ENCODE data around the gene BHLHE23.
A peak's percentile ranks its signal among the peaks of the same experiment; 100 is the strongest.

BHLHE23 gene

DNA sequence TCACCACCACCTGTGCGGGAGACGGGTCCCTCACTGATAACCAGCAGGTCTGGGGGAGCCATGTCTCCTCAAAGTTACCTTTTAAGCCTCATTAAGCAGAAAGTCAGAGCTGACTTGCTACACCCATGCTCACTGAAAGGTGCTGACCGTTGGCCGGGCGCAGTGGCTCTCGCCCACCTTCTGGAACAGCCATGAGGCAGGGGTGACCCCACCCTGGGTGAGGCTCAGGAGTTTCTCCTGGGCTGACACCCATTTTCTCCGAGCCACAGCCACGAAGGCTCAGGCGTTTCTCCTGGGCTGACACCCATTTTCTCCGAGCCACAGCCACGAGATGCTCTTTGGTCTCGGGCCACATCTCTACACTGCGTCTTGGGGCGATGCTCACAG lies 10.2 kb downstream of the BHLHE23 start:
- DNase-seq: no peak
- Histone ChIP-seq H3K27me3 (ENCODE audit: insufficient read depth, low read depth, severe bottlenecking) (no peaks in the 10 kb centered on the region), H3K36me3 (peaks cover 11% of the 10 kb centered on the region), H3K27ac (peak overlapping the region; percentile 91), H3K4me3 (ENCODE audit: low read depth, low read length) (no peak overlapping the region), H3K9me3 (ENCODE audit: severe bottlenecking) (peaks cover 3% of the 10 kb centered on the region)
- no peak for TF ChIP-seq CTCF (IDR thresholded peaks at IDR 0.05; ENCODE audit: low read depth, low read length)

DNA sequence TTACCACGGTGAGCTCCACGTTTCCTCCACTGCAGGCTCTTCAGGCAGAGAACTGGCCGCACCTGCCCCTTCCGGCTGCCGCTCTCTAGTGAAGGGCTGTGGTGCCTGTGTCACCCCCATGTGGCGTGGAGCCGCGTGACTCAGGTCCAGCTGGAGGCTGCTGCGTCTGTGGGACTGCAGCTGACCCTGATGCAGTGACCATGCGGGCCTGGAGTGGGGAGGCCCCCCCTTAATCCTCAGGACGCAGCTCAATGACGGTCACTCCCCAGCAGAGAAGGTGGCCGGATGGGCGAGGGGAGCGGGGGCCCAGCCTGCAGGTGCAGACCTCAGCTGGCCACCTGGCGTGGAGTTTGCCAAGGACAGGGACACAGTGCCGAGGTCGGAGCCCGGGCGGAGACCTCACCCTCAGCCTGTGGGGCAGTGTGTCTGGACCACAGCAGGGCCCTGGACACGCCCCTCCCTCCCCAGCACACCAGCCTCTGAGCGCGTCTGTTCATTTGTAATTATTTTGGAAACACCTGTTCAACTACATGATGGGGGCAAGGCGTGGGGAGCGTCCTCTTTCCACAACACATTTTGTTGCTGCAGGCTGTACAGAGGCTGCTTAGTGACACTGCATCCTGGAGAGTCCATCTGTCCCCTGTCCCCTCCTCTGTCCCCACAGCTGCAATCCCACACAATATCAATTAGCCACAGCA lies 10.7 kb downstream of the BHLHE23 start:
- H3K27me3 ChIP-seq (ENCODE audit: insufficient read depth, low read depth, severe bottlenecking): no peaks in the 10 kb centered on the region

DNA sequence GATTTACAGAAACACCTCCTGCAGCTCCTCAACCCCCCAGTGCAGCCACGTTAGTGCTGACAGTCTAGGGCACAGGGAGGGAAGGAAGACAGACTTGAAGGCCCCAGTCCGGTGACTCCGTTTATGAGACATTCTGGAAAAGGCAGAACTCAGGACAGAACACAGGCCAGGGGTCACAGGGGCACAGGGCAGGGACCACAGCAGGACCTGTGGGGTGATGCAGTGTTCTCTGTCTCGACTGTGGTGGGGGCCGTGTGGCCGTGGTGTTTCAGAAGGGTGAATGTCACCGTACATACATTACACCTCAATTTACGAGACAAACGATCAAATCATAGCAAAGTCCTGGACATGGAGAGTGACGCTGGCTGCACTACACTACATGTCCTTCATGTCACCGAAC lies 11.3 kb downstream of the BHLHE23 start:
- Histone ChIP-seq H3K36me3 (peaks cover 11% of the 10 kb centered on the region), H3K27me3 (ENCODE audit: insufficient read depth, low read depth, severe bottlenecking) (no peaks in the 10 kb centered on the region), H3K4me3 (ENCODE audit: low read depth, low read length) (no peak overlapping the region), H3K27ac (peak overlapping the region; percentile 91), H3K9me3 (ENCODE audit: severe bottlenecking) (peaks cover 3% of the 10 kb centered on the region)
- no peak for TF ChIP-seq CTCF (IDR thresholded peaks at IDR 0.05; ENCODE audit: low read depth, low read length)
- no peak for DNase-seq

More for the DNA sequence above, 10.7 kb downstream of the BHLHE23 start:
- no peak overlapping the region for H3K4me3 ChIP-seq (ENCODE audit: low read depth, low read length)
- peak overlapping the region; percentile 91 for H3K27ac ChIP-seq
- DNase-seq: peak; percentile 80
- peaks cover 11% of the 10 kb centered on the region for H3K36me3 ChIP-seq
- H3K9me3 ChIP-seq (ENCODE audit: severe bottlenecking): peaks cover 3% of the 10 kb centered on the region
- TF ChIP-seq CTCF (IDR thresholded peaks at IDR 0.05; ENCODE audit: low read depth, low read length): peak; percentile 27; the same call in 1 of the 2 replicates

DNA sequence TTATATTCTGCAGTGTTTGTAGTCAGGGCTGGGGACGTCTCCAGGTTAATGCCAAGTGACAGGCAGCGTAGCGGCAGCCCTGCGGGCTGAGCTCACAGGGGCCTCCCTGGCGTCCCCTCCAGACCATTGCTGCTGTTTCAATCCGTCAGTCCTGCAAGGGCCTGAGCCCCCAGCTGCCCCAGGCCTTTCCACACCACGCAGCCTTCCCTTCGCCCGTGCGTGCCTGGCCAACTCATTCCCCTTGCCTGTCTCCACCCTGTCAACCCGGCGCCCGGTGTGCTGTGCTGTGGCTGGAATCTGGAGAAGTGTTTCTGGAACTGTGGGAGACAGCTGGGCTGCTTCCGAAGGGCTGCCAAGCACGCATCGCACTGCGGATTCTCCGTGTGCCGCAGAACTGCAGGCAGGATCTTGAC lies 11.9 kb downstream of the BHLHE23 start:
- Histone ChIP-seq H3K36me3 (peaks cover 7% of the 10 kb centered on the region; the same call in 1 of the 2 replicates), H3K4me3 (ENCODE audit: low read depth, low read length) (no peak overlapping the region), H3K9me3 (ENCODE audit: severe bottlenecking) (peaks cover 3% of the 10 kb centered on the region), H3K27me3 (ENCODE audit: insufficient read depth, low read depth, severe bottlenecking) (no peaks in the 10 kb centered on the region), H3K27ac (peak overlapping the region; percentile 91)
- no peak for TF ChIP-seq CTCF (IDR thresholded peaks at IDR 0.05; ENCODE audit: low read depth, low read length)
- peak; percentile 43 for DNase-seq

DNA sequence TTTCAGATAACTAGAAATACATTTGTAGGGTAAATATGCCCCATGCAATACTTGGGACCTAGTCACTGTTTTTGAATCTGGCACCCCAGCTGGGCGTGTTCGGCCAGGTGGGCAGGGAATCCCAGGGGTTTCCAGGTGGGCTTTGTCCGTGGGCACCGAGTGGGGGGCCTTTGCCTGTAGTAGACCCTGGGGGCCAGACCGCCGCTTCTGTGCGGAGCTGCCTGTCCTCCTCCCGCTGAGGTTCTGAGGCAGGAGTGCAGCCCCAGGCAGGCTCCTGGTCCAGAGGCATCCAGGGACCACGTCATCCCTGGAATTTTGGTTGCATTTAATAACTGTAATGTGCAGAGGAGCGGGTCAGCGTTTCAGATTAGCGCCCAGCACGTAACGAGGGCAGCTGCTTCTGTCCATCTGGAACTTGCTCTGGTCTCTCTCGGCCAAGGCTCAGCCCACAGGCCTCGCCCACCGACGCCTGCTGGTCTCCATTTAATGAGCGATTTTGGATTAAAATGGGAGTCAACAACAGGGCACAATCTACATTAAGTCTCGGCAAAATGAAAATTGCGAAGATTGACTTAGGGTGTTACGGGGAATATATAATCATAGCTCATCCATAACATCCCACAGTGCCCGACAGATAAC lies 12.8 kb downstream of the BHLHE23 start:
- DNase-seq: peak; percentile 92

More for the DNA sequence above, 12.8 kb downstream of the BHLHE23 start:
- peak overlapping the region; percentile 91 for H3K27ac ChIP-seq
- no peaks in the 10 kb centered on the region for H3K27me3 ChIP-seq (ENCODE audit: insufficient read depth, low read depth, severe bottlenecking)
- H3K4me3 ChIP-seq (ENCODE audit: low read depth, low read length): no peak overlapping the region
- TF ChIP-seq CTCF (IDR thresholded peaks at IDR 0.05; ENCODE audit: low read depth, low read length): no peak
- no peaks in the 10 kb centered on the region for H3K36me3 ChIP-seq
- H3K9me3 ChIP-seq (ENCODE audit: severe bottlenecking): no peaks in the 10 kb centered on the region
